GM21515 (cell line): ENCODE measurements around the gene VTN.

ENCODE experiments used
- ATAC-seq: cut with Tn5 transposase; IDR thresholded peaks from one replicate; pipeline ENCODE4 v1.9.1; 2021; ENCODE audit not compliant: unreplicated experiment

The VTN gene

GRCh38 chr17:28369684-28370034 lies 448 bp downstream of the VTN start:
- no peak for ATAC-seq

DNA sequence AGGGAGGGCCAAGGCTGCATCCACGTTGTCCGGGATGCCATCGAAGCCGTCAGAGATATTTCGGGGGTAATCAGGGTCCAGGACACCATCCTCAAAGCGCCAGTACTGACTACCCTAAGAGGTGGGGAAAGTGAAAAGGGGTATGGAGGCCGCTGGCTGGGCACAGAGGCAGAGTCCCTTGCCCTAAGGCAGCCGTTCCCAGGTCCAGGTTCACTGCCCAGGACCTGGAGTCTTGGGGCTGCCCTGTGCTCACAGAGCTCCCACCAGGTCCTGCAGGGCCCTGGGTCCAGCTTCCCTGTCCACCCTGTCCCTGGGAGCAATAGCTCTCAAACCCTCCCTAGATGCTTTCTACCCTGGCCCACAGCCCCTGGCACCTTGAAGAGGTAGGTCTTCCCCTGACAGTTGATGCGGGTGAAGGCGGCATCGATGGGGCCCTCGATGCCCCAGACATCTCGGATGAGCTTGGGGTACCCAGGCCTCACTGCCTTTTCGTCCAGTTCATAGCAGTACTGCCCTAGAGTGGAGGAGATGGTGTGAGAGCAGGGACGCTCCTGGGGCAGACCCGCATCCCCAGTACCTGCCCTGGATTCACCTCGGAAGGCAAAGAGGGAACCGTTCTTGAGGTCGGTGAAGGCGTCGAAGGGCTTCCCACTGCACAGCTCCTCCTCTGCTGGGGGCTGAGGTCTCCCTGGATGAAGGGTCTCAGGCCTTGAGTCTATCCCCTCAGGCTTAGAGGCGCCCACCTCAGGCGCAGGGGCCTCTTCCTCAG lies 1.0 kb downstream of the VTN start:
- ATAC-seq: no peak

- no peak for ATAC-seq
Observed at GRCh38 chr17:28368306-28368831, 1.7 kb downstream of the VTN start.

GRCh38 chr17:28367641-28368305 lies 2.3 kb downstream of the VTN start:
- ATAC-seq: no peak

GRCh38 chr17:28366605-28367004 lies 3.5 kb downstream of the VTN start:
- ATAC-seq: no peak

GRCh38 chr17:28365487-28365886 lies 4.6 kb downstream of the VTN start:
- no peak for ATAC-seq

DNA sequence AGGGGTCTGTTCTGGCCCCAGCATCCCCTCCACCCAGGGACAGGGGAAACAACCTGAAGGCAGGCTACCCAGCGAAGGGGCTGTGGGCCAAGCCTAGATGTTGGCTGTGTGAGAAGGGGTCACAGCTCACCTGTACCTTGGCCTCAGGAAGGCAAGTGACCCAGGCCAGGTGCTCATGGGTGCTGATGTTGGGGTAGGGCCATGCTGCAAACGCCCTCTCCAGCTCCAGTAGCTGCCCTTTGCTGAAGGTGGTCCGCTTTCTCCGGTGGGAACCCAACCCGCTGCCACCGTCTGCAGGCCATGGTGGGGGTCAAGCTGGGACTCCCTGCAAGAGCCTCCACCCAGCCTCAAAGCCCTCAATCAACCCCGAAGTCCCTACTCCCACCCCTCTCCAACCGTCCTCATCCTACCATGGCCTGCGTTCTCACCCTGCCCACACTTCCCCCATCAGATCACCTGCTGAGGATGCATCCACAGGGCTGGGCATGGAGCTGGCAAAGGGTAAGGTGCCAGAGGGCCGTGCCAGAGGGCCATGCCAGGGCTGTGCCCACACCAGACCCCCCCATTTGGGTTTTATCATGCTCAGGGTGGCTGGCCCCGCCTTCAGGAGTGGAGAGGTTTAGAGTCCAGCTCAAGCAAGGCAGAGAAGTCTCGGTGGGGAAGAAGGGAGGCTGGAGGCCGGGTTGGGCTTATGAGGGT lies 5.3 kb downstream of the VTN start, which contains the start of gene SEBOX:
Gene SEBOX (minus strand): TSS at position 535 of the 699 bp plus-strand sequence. CDS start 48 bp downstream, at position 487.
- ATAC-seq: no peak

GRCh38 chr17:28363776-28364650 lies 6.1 kb downstream of the VTN start:
- no peak for ATAC-seq

- no peak for ATAC-seq
Observed at GRCh38 chr17:28363186-28363585, 6.9 kb downstream of the VTN start.

DNA sequence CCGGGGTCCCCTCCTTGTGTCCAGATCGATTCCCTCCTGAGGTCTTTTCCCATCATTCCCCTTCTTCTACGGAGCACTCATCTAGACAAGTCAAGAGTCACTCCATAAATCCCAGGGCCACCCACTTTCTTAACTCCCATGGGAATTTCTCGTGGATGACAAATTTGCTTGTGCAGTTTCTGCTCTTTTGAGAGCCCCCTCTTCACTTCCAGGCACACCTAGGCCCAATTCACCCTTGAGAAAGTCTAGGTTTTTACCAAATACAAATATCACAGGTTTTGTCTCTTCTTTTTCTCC lies 12.3 kb downstream of the VTN start:
- ATAC-seq: no peak

- ATAC-seq: peak; percentile 91
Observed at GRCh38 chr17:28357061-28357900, 12.8 kb downstream of the VTN start, which contains the start of gene POLDIP2. Gene POLDIP2 (minus strand): TSS chr17:28357527. CDS start chr17:28357448, 79 bp downstream.

DNA sequence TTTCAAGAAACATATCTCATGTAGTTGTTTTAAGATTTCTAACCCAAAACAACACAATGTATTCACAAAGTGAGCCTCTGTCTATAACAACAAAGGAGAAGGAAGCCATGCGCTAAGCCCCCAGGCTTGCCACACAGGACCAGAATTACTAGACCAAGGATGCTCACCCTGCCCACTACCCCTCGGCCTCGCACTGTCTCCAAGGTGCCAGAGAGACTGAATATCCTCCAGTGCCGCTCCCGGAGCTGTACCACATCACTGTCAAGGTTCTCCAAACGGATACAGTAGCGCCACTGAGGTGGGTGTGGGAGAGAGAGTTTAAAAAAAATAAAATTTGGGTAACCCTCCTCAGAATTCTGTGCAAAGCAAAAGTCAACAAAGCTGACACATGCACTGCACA lies 19.8 kb downstream of the VTN start:
- no peak for ATAC-seq

DNA sequence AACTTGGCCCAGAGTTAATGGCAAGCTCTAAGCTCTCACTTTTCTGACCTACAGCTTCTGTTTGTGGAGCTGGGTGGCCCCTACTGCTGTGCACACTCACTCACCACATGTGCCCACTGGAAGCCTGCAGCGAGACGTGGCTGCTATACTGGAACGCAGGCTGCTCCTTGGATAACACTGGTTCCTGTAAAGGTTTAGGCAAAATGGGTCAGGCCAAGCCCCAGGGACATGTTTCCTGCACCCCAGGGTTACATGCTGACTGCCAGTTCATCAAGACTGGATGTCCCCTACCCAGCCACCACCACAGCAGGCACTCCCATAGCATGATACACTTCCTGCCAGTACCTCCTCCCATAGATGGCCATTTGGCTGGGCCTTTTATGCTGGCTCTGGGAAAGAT lies 21.1 kb downstream of the VTN start:
- no peak for ATAC-seq

- ATAC-seq: no peak
Observed at GRCh38 chr17:28347261-28347891, 22.7 kb downstream of the VTN start.

GRCh38 chr17:28346746-28347246 lies 23.3 kb downstream of the VTN start:
- ATAC-seq: no peak

- no peak for ATAC-seq
Observed at GRCh38 chr17:28346199-28346580, 23.9 kb downstream of the VTN start.

DNA sequence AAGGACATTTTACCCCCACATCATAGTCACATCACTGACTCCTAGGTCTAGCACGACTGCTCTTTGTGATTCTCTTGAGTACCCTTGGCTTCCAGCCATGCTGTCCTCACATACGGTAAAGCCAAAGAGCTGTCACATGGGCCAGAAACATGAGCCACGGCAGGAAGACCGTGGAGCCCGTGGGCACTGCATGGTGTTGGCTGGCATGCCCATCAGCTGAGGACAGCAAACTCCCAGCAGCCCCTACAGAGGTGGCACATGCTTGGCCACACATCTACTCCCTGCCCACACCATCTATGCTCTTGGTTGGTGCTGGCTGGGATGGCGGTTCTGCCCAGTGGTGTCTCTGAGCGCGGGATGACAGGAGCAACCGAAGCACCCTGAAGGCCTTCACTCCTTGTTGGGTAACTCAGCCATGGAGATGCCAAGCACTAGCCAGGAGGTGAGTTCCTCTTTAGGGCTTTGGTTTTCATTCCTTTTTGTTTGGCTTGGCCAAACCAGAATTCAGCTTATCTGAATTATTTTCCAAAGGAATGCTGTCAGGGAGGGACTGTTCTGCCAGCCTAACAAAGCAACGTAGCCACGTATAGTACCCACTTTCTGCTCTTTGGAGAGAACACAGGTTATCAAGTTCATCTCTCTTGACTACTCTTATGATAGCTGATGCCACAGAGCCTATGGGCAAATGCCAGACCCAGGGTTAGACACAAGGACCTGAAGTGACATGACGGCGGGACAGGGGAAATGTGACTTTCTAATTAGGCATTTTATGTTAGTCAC lies 24.5 kb downstream of the VTN start:
- ATAC-seq: no peak

- no peak for ATAC-seq
Observed at GRCh38 chr17:28344435-28344901, 25.6 kb downstream of the VTN start.
